Measurements from ENCODE around the gene METTL17.
"Not testable (repeated sequence)": the region's sequence is repeated elsewhere in the genome, so short reads cannot be mapped to it uniquely, and the experiment has no call there.

METTL17 gene

DNA sequence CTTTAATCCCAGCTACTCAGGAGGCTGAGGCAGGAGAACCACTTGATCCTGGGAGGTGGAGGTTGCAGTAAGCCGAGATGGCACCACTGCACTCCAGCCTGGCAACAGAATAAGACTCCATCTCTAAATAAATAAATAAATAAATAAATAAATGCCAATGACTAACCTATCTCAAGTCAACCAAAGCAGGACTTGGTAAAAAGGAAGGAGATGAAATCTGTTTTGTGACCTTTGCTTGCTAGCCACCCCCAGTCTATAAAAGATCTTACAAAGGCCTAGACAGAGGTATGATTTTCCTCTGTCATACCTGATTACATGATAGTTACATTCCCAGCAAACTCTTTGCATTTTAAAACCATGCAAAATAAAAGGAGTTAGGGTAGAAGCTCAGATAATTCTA, 13.5 kb upstream of the METTL17 start:
- Histone ChIP-seq H3K9me3 (ENCODE audit: severe bottlenecking) (no peaks in the 10 kb centered on the region), H3K27ac (ENCODE audit: poor library complexity, severe bottlenecking) (no peak overlapping the region), H3K27me3 (ENCODE audit: insufficient read depth, poor library complexity, severe bottlenecking) (no peaks in the 10 kb centered on the region), H3K36me3 (ENCODE audit: low read depth) (no peaks in the 10 kb centered on the region), H3K4me3 (ENCODE audit: severe bottlenecking) (no peak overlapping the region), H3K4me1 (ENCODE audit: insufficient read depth, poor library complexity, severe bottlenecking) (peaks cover 19% of the 10 kb centered on the region)
- DNase-seq (ENCODE audit: low spot score) (no peak), ATAC-seq (ENCODE audit: low read depth) (no peak)
- TF ChIP-seq, protein P1, sequence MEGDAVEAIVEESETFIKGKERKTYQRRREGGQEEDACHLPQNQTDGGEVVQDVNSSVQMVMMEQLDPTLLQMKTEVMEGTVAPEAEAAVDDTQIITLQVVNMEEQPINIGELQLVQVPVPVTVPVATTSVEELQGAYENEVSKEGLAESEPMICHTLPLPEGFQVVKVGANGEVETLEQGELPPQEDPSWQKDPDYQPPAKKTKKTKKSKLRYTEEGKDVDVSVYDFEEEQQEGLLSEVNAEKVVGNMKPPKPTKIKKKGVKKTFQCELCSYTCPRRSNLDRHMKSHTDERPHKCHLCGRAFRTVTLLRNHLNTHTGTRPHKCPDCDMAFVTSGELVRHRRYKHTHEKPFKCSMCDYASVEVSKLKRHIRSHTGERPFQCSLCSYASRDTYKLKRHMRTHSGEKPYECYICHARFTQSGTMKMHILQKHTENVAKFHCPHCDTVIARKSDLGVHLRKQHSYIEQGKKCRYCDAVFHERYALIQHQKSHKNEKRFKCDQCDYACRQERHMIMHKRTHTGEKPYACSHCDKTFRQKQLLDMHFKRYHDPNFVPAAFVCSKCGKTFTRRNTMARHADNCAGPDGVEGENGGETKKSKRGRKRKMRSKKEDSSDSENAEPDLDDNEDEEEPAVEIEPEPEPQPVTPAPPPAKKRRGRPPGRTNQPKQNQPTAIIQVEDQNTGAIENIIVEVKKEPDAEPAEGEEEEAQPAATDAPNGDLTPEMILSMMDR (IDR thresholded peaks at IDR 0.05; ENCODE audit: poor library complexity, severe bottlenecking): no peak

DNA sequence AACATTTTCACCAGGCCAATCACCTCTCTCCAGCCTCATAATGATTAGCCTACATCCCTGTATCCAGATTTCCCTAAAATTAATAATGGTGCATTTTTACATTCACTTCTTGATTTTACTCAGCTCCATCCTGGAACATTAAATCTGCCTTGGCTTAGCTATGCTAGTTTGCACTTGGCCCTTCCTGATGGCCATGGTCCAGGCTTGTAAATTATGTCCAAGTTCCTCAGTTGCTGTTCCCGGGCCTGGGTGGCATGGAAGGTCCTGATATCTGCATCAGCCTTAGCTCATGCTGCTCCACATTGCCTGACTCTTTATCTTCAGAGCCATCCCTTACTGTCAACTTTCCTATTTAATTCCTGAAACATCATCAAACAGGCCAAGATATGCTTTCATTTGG, 11.1 kb upstream of the METTL17 start:
- no peak for ATAC-seq (ENCODE audit: low read depth)
- no peaks in the 10 kb centered on the region for H3K27me3 ChIP-seq (ENCODE audit: insufficient read depth, poor library complexity, severe bottlenecking)
- TF ChIP-seq, protein P1 (IDR thresholded peaks at IDR 0.05; ENCODE audit: poor library complexity, severe bottlenecking): no peak
- peaks cover 9% of the 10 kb centered on the region for H3K4me1 ChIP-seq (ENCODE audit: insufficient read depth, poor library complexity, severe bottlenecking)
- H3K9me3 ChIP-seq (ENCODE audit: severe bottlenecking): no peaks in the 10 kb centered on the region
- H3K27ac ChIP-seq (ENCODE audit: poor library complexity, severe bottlenecking): no peak overlapping the region
- H3K4me3 ChIP-seq (ENCODE audit: severe bottlenecking): no peak overlapping the region
- H3K36me3 ChIP-seq (ENCODE audit: low read depth): no peaks in the 10 kb centered on the region
- no peak for DNase-seq (ENCODE audit: low spot score)

DNA sequence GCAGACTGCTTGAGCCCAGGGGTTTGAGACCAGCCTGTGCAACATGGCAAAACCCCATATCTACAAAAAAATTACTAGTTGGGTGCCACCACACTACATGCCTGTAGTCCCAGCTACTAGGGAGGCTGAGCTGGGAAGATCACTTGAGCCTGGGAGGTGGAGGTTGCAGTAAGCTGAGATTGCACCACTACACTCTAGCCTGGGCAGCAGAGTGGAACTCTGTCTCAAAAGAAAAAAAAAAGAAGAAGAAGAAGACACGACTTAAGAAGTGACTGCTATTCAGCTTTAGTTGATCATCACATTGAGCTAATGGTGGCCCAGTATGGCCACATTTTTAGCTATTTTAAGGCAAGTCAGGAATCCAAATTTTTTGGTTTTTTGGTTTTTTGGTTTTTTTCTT, 8.9 kb upstream of the METTL17 start:
- ATAC-seq (ENCODE audit: low read depth): no peak
- Histone ChIP-seq H3K4me1 (ENCODE audit: insufficient read depth, poor library complexity, severe bottlenecking) (no peaks in the 10 kb centered on the region), H3K9me3 (ENCODE audit: severe bottlenecking) (no peaks in the 10 kb centered on the region), H3K4me3 (ENCODE audit: severe bottlenecking) (no peak overlapping the region), H3K36me3 (ENCODE audit: low read depth) (no peaks in the 10 kb centered on the region), H3K27me3 (ENCODE audit: insufficient read depth, poor library complexity, severe bottlenecking) (no peaks in the 10 kb centered on the region), H3K27ac (ENCODE audit: poor library complexity, severe bottlenecking) (no peak overlapping the region)
- DNase-seq (ENCODE audit: low spot score): no peak
- TF ChIP-seq, protein P1 (IDR thresholded peaks at IDR 0.05; ENCODE audit: poor library complexity, severe bottlenecking): no peak

DNA sequence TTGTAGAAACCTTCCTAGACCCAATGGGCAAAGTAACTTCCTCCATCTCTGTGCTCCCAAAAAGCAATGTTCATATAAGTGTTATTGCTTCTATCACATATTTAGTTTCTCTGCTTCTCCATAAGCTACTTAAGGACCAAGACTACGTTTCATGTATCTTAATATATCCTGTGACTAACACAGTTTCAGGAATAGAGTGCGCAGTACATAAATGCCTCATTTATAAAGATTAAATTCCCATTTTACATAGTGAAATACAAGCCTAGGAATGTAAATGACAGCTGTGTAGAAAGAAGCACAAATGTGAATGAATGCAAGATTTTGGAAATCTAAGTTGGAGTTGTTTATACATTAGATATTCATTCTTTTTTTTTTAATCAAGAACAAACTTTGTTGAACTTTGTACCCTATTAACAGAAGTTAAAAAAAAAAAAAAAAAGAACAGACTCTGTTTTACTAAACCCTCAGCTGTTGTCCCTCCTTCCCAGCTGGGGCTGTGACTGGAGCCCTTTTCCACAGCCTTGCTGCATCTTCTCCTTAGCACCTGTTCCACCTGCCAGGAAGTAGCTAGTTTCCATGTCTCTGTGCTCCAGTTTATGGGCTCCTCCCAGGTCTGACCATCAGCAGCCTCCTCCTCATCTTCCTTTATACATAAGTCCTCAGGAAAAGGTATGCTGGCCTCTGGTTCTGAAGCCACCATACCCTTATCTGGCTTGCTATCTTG, 7.0 kb upstream of the METTL17 start:
- H3K36me3 ChIP-seq (ENCODE audit: low read depth): no peaks in the 10 kb centered on the region
- H3K4me3 ChIP-seq (ENCODE audit: severe bottlenecking): no peak overlapping the region
- H3K4me1 ChIP-seq (ENCODE audit: insufficient read depth, poor library complexity, severe bottlenecking): peaks cover 17% of the 10 kb centered on the region
- no peak overlapping the region for H3K27ac ChIP-seq (ENCODE audit: poor library complexity, severe bottlenecking)
- ATAC-seq (ENCODE audit: low read depth): no peak
- TF ChIP-seq, protein P1 (IDR thresholded peaks at IDR 0.05; ENCODE audit: poor library complexity, severe bottlenecking): no peak
- H3K9me3 ChIP-seq (ENCODE audit: severe bottlenecking): no peaks in the 10 kb centered on the region
- DNase-seq (ENCODE audit: low spot score): no peak
- H3K27me3 ChIP-seq (ENCODE audit: insufficient read depth, poor library complexity, severe bottlenecking): no peaks in the 10 kb centered on the region

DNA sequence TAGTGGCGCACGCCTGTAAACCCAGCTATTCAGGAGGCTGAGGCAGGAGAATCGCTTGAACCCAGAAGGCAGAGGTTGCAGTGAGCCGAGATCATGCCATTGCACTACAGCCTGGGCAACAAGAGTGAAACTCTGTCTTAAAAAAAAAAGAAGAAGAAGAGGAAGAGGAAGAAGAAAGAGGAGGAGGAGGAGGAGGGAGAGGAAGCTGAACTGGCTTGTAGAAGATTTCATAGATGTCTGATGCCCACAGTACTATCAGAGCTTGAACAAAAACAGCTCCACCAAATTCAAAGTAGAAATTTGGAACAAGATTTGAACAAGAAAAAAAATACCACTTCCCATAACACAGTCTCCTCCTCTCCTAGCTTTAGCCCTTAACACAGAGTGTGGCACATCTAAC, 4.1 kb upstream of the METTL17 start:
- H3K27ac ChIP-seq (ENCODE audit: poor library complexity, severe bottlenecking); H3K27me3 ChIP-seq (ENCODE audit: insufficient read depth, poor library complexity, severe bottlenecking); DNase-seq (ENCODE audit: low spot score); H3K9me3 ChIP-seq (ENCODE audit: severe bottlenecking); H3K4me3 ChIP-seq (ENCODE audit: severe bottlenecking); ATAC-seq (ENCODE audit: low read depth); H3K36me3 ChIP-seq (ENCODE audit: low read depth): not testable (repeated sequence)
- peaks cover 27% of the 10 kb centered on the region for H3K4me1 ChIP-seq (ENCODE audit: insufficient read depth, poor library complexity, severe bottlenecking)

Data from RWPE2 (cell line).